ENCODE data around the gene DRC3.
"Not testable (repeated sequence)": the region's sequence is repeated elsewhere in the genome, so short reads cannot be mapped to it uniquely, and the experiment has no call there.

Gene DRC3

GRCh38 chr17:17972126-17972951, at the start of gene DRC3, which contains the start of gene TOM1L2:
Gene DRC3 (plus strand): TSS chr17:17972862. CDS start chr17:17977599, 4,737 bp downstream.
Gene TOM1L2 (minus strand): TSS chr17:17972400. CDS start chr17:17972313, 87 bp downstream.
- DNase-seq = peak; percentile 100

- DNase-seq = no peak
Observed at GRCh38 chr17:17924131-17924856, 48.4 kb upstream of the DRC3 start.

GRCh38 chr17:17924857-17925250, 47.8 kb upstream of the DRC3 start:
- no peak for DNase-seq

GRCh38 chr17:17926036-17926435, 46.6 kb upstream of the DRC3 start:
- no peak for DNase-seq

GRCh38 chr17:17926840-17927449, 45.7 kb upstream of the DRC3 start:
- DNase-seq = no peak

- no peak for DNase-seq
Observed at GRCh38 chr17:17928398-17929287, 44.0 kb upstream of the DRC3 start.

- no peak for DNase-seq
Observed at GRCh38 chr17:17929655-17930380, 42.8 kb upstream of the DRC3 start.

GRCh38 chr17:17930674-17931073, 42.0 kb upstream of the DRC3 start:
- no peak for DNase-seq

GRCh38 chr17:17931159-17931558, 41.5 kb upstream of the DRC3 start:
- no peak for DNase-seq

GRCh38 chr17:17933775-17934174, 38.9 kb upstream of the DRC3 start:
- DNase-seq = no peak

- no peak for DNase-seq
Observed at GRCh38 chr17:17934214-17934613, 38.4 kb upstream of the DRC3 start.

- no peak for DNase-seq
Observed at GRCh38 chr17:17934806-17935205, 37.9 kb upstream of the DRC3 start.

GRCh38 chr17:17935321-17936271, 37.1 kb upstream of the DRC3 start:
- DNase-seq = no peak

GRCh38 chr17:17937201-17937853, 35.3 kb upstream of the DRC3 start:
- no peak for DNase-seq

GRCh38 chr17:17937958-17938357, 34.7 kb upstream of the DRC3 start:
- no peak for DNase-seq

- DNase-seq = no peak
Observed at GRCh38 chr17:17938388-17939107, 34.1 kb upstream of the DRC3 start.

- DNase-seq = not testable (repeated sequence)
Observed at GRCh38 chr17:17939941-17940340, 32.7 kb upstream of the DRC3 start.

GRCh38 chr17:17940441-17940911, 32.2 kb upstream of the DRC3 start:
- DNase-seq = no peak

- DNase-seq = no peak
Observed at GRCh38 chr17:17941015-17941414, 31.6 kb upstream of the DRC3 start.

Data from CD4-positive, alpha-beta T cell treated with Interleukin-12 subunit alpha and Interleukin-12 subunit beta, for 1 hour (primary cell).